DMS53 (cell line): ENCODE results near the gene ZBTB39.
"Not testable (repeated sequence)": the region's sequence is repeated elsewhere in the genome, so short reads cannot be mapped to it uniquely, and the experiment has no call there.

Experiments
- DNase-seq: peaks from one replicate; lab custom pipeline; 2025; lab: John Stamatoyannopoulos, UW

Gene ZBTB39

DNA sequence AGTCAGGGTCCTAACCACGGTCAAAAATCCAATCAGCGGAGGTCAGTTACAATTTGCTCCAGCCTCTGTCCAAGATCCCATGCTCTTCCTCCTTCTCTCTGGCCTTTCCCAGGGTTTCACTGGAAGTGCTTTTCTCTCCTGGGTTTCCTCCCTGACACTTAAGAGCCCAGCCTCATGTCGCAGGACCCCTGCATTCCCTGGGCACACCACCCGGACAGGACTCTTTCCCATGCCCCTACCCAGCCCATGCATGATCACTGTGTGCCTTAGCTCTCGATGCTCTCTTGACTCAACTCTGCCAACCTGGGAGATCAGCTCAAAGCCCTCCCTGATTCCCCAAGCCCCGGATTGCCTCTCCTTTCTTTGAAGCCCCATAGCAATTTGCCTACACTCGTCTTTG lies 25.4 kb upstream of the ZBTB39 start:
- DNase-seq = no peak

DNA sequence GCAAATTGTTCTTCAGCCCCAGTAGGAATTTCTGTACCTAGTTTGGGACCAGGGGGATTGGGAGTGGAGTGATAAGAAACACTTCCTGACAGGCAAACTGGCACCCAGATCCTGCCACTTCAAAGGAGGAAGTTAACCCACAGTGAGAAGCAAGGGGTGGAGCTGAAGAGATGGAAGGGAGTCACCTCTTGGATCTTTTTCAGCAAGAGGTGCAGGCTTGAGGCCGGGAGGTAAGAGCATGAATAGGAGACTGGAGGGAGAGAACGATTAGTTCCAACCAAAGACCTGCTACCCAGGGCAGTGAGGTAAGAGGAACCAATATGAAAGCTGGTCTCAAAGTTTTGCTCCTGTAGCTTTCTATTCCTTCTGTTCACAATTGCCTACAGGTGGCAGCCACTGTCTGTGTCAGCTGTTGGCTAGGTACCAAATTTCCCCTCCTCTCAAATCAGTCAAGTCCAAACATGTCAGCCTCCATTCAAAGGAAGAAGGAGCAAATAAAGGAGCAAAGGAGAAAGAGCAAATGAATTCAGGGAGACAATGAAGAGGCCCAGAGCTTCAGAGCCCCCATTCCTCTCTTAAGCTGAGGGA lies 24.9 kb upstream of the ZBTB39 start:
- peak; percentile 72 for DNase-seq

DNA sequence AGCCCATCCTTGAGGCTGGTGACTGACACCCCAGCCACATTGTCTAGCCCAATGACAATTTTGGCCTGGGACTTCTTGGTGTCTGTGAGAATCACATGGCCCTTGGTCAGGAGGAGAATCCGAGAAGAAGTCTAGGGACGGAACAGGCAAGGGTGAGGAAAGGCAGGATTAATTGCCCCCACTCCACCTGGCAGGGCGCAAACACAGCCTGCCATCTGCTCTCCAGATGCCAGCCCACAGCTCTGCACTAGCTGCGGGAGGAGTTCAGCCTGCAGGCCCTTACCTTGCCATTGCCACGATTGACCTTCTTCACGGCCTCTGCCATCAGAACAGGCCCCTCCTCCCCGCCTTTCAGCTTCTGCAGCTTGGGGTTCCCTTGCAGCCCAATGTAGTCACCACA lies 23.1 kb upstream of the ZBTB39 start:
- DNase-seq = no peak

DNA sequence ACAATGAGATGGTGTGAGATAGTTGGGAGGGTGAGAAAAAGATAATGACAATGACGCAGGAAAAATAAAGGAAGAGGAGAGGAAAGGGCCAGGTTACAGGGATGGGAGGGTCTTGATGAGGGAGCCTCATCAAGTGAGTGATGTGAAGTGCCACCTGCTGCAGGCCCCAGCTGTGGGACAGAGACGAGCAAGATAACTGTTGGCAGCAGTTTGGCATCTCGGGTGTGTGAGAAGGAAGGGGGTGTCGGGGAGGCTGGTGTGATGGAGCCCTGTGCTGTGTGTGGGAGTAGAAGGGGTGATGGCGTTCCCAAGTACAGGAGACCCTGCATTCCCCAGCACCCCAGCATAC lies 21.4 kb upstream of the ZBTB39 start:
- DNase-seq = no peak

DNA sequence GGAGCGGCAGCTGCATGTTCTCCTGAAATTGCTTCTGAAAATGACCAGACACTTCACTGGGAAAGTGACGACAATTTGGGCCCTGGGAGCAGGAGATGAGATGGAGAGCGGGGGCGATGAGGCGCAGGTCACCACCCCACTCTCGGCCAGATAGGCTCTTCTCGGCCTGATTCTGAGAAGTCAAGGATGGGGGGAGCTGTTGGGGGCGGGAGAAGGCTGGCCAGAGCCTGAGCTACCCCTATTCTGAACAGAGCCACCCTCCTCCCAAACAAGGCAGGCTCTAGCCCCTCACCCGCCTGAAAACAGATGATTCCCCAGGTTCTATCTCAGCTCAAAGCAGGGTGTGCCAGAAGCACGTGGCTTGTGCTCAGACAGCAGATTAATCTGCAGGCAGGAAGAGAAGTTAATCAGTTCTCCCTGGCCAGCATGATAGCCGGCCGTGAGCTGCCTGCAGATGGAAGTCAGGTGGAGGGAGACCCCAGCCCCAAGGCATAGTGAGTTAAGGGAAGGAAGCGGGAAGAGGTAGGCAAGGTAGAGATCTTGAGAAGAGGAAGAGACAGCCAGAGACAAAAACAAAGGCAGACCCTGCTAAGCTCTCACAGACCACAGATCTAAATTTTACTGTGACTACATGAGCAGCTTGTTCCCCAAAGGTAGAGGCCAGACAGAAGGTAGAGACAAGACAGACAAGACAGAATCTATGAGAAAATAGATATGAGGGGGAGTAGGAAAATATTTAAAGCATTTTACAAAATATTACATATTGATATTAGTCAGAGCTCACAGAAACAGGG lies 20.9 kb upstream of the ZBTB39 start:
- DNase-seq = no peak

DNA sequence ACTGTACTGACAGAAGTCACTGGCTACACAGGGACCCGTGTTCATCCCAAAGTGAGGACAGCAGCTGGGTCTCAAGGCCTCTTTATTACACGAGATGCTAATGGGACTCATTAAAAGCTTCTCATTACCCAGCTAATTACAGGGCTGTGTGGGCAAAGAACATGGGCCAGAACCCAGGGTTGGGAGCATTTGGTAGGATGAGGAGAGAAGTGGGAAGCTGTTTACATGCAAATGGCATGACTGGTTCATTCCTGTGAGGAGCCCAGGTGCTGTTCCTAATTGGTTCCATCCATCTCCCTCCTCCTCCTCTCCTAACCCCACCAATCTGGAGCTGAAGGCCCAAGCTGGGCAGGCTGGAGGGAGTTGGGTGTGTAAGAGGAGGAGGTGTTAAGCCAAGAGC lies 18.9 kb upstream of the ZBTB39 start:
- no peak for DNase-seq

DNA sequence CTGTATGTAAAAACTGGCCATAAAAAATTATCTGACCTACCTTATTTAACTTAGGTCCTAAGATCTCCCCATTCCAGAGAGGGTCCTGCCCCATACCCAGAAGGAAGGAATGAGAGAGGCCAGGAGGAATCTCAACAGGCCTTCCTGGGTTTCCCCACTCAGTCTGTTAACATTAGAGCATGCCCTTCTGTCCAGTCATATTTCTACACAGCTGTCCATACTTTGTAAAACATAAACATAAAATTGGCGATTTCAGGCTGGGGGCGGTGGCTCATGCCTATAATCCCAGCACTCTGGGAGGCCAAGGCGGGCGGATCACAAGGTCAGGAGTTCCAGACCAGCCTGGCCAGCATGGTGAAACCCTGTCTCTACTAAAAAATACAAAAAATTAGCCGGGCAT lies 16.0 kb upstream of the ZBTB39 start:
- not testable (repeated sequence) for DNase-seq

DNA sequence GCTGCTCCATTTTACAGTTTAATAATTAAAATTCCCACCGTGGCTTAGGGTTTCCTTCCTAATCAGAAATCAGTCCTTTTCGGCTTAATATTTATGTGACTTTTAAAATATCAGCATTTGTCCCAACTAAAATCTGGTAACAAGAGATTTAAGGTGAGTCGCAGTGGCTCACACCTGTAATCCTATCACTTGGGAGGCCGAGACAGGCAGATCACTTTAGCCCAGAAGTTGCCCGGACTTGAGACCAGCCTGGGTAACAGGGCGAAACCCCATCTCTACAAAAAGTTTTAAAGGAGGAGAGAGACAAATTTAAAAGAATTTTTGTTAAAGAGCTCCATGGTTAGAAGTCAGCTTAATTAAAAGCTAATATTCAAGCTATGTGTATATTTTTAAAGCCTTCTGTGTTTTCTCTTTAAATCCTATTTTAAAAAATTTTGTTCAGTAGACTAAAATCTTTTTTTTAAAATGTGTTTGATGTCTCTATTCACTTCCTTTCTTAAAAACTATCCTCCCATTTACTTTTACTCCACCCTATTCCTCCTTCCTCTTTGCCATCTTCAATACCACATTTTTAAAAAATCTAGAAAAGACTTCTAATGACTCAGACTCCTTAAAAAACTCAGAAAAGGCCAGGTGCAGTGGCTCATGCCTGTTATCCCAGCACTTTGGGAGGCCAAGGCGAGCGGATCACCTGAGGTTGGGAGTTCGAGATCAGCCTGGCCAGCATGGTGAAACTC lies 13.8 kb upstream of the ZBTB39 start:
- DNase-seq = no peak

DNA sequence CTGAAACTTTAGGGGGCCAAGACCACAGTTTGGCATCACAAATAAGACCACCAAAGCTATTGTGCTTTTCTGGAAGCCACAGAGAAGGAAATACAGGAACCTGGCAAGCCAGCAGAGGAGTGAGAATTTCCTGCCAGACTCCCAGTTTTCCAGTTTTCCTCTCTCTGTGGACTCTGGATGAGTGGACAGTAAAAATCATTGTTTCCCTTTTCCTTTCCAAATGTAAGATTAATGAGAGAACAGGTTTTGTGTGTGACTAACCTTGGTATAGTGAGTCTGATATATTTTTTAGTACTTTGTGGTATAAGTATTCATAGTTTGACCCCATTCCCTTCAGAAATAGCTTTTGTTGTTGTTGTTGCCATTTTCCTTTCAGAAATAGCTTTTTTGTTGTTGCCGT lies 12.6 kb upstream of the ZBTB39 start:
- no peak for DNase-seq

DNA sequence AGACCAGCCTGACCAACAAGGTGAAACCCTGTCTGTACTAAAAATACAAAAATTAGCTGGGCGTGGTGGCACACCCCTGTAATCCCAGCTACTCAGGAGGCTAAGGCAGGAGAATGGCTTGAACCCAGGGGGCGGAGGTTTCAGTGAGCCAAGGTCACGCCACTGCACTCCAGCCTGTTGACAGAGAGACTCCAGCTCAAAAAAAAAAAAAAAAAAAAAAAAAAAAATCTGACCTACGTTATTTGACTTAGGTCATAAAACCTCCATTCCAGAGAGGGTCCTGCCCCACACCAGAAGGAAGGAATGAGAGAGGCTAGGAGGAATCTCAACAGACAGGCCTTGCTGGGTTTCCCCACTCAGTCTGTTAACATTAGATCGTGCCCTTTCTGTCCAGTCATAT lies 12.0 kb upstream of the ZBTB39 start:
- DNase-seq = peak; percentile 27

DNA sequence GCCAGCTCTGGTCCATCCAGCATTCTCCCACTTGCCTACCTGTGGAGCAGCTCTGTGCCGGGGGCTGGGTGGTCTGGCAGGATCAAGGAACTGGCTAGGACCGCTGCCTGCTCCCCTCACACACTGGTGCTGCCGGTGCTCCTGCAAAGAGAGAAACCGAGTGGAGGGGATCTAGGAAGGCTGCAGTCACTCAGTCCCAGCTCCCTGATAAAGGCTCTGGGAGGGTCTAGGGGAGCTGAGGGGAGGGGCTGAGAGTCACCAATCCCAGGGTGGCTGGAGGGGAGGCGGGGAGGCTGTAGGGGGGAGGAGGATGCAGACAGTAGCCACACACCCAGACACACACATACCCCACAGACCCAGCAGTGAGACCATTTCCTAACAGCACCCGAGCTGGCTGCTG lies 10.0 kb upstream of the ZBTB39 start, which contains the start of gene TAC3:
TSS of gene TAC3 (minus strand) at position 182 of the 400 bp plus-strand sequence. CDS start 732 bp downstream, outside the sequence.
- no peak for DNase-seq

DNA sequence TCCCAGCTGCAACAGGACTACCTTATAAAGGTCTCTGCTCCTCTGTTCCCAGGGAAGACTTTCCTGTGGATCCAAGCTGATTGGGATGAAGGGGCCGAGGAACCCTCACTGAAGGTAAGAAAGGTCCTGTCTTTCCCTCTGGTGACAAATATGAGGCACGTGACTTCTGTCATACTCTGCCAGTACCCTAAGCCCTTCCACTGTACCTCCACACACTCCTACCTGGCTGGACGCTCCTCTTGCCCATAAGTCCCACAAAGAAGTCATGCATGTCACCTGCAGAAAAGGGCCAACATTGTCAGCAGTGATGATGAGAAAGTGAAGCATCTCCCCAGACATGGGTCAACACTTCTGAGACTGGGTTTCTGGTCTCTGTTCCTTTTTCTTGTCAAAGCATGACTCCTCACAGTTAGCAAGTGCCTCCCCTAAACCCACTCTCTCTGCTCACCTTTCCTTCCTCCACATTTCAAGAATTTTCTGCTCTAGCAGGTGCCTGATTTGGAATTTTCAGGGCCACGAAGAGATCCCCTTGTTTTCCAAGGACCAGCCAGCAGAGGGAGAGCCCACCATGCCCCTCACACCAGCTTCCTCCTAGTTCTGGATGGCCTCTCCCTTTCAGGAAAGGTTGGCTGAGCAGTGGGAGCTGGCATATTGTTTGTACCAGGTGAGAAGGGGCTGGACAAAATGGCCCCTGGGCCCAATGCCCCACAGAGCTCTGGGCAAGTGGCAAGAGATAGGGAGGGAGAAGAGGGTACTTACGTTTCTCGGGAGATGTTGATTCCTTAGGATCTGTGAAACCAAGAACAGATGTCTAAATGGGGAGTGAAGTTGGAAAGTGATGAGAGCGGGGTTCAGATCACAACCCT lies 6.5 kb upstream of the ZBTB39 start:
- DNase-seq = no peak

DNA sequence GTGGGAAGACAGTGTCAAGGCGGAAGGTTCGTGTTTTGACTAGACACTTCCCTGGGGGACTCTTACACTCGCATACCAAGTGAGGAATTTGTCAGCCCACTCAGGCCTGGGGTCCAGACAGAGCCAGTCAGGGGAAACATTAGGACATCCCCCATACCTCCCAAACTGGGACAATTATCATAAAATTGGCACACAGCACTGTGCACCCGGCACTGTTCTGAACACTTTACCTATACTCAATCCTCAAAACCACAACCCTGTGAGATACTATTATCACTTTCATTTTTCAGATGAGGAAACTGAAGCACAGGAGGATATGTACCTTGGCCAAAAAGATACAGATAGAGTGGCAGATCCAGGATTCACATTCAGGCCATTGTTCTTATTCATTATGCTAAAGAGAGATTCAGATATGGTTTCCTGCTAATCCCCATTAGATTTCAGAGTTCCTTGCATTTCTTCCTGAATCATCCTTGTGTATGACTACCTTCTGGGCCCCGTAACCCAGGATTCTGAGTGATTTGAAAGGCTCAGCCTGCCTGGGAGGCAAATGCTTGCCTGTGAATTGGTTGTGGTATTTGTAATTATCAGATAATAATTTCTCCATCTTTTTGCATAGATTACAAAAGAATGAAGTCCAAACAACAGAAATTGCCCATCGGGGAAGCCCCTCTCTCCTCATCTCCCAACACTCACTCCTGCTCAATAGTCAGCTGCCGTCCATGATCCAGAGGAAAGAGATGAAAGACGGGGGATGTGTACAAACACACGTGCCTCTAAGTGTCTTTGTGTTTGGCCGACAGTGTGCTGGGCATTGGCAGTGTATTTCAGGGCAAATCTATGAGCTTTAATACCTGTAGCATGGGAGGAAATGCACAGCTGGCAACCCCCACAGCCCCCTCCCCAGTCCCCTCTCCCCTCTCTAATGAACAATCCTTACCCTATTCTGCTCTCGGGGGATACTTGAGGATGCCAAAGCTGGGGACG lies 5.4 kb upstream of the ZBTB39 start:
- no peak for DNase-seq

DNA sequence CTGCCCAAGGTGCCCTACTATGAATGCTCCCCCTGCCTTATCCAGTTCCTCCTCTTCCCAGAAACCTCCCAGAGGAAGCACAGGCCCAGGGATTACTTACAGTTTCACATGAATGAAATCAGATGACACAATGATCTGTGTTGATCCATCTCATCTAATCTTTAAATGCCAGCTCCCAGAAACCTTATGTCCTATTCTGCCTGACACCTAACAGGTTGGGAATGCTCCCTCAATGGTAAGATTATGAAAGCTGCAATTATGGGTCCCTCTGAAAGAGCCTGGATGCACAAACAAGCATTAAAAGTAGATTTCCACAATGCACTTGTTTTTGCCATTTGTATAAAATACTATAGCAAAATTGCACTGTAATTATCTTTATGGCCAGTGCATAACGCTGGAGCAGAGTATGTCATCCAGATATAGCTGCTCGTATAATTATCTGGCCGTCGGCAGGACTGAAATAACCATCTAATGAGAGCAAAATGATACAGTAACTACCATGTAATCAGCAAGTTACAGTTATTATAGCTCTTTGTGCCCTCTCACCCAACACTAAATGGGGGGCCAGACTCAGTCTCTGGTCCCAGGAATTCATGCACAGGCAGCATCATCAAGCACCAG lies 4.4 kb upstream of the ZBTB39 start:
- DNase-seq = no peak

DNA sequence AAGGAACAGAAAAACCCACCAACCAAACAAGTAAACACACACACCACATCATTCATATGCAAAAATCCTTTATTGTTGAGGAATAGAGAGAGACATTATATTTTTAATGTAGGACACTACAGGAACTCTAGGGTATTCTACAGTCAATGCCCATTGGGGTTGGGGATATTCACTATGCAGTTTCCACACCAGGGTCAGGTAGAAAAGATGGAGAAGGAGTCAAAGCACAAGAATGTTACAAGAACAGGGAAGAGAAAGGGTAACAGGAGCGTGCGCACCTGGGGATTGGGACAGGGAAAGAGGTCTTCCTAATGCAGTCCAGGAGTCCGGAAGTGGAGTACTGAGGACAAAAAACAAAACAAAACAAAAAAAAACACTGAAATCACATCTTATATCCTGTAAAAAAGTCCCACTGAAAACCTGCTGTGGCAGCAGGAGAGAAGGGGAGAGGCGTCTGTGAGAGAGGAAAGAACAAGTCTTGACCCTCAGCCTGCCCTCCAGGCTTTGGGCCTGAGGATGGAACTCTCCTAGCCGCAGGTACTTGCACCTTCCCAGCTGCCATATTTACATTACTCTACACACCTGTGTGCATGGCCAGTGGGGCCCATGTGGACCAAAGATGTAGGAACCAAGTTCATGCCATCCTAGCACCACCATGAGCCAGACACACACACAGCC lies 3.7 kb upstream of the ZBTB39 start:
- DNase-seq = no peak

DNA sequence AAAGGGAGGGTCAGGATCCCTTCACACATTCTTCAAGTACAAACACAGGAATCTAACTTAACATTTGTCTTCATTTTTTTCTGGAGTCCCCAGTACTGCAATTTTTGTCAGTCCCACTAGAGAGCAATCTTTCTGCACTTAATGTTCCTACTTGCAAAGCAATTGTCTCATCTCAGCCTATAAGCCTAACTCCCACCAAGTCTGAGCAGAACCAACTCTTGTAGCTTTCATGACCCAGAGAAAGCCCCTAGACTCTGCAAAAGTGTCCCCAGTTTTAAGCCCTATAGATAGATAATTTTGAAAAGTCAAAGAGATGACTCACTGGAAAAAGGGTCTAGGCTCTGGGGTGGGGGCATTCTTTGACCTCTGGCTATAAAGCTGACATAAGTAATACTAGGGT lies 1.8 kb upstream of the ZBTB39 start:
- peak; percentile 89 for DNase-seq

DNA sequence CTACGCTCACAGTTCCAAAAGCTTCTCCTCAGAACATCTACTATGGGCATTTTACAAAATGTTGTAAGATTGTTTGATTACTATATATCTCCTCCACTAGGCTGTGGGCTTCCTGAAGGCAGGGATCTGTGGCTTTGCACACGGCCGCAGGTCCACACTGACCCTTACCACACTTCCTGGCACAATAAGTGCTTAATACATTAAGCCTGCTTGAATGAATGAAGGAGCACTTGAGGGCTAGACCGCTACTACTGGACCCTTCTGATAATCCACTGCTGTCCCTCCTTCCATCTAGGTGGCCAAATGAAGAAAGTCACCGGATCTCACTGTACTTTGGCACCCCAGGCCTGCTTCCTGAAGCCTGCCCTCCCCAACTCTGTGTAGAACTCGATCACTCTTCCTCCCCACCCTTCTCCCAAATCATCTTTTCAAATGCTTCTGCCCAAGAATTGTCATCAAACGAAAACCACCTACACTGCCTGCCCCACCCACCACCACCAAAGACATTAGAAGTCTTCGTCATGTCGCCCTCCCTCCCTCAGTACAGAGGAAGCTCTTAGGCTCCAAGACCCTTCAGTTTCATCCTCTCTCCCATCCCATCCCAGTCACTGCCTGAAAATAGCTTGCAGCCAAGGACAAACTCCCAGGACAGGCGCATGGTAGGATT lies 596 bp upstream of the ZBTB39 start:
- DNase-seq = no peak

DNA sequence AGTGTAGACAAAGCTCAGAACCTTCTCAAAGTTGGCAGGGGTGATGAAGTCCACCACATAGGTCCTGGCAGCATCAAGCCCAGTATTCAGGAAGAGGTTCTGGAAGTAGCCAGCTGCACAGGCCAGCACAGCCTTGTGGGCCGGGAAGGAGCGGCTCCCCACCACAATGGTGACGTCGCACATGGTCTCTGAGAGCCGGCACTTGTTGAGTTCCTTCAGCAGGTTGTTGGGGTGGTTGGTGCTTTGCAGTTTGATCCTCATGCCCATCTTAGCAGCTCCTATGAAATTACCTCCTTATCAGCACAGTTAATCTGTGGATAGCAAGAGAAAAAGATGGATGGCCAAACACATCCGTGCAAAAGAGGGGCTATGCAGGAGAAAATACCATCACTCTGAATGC lies 1.7 kb downstream of the ZBTB39 start:
- no peak for DNase-seq

DNA sequence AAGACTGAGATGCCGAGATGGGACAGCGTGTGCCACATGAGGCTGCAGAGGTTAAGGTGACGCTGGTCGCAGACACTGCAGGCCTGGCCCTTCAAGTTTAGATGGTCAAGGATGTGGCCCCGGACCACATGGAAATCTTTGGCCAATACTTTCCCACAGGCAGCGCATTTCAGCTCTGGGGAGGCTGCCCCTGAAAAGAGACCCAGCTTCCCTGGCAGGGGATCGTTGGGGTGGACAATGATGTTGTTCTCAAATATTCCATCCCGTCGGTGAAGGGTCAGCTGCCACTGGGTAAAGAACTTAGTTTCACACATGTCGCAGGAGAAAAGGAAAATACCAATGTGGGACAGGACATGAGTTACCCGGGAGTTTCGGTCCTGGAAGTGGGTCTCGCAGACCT lies 3.0 kb downstream of the ZBTB39 start:
- DNase-seq = no peak
